HCT116 (cell line): ENCODE data around the gene ABHD17B. TPM values are rescaled to one million over a fixed set of nuclear protein-coding genes. Genes with fewer than 3 reads are reported as not detected.

Source experiments
- ATAC-seq: fragments of 200-7000 bp; cut with Tn5 transposase; 2 replicates; pipeline ENCODE4 v1.9.1; 2020; ENCODE audit warnings: mild to moderate bottlenecking, moderate library complexity
- BruUV-seq: library from RNA; stranded (reverse); fragments of 400-500 nt; replicated peaks from 2 replicates; lab custom pipeline; 2021; lab: Mats Ljungman, UMichigan
- CTCF ChIA-PET: fragments of 300-600 bp; sonication (Branson Sonifier 250); formaldehyde crosslinking; loops from one replicate; lab custom pipeline; 2021; ENCODE audit warnings: antibody characterized with exemption; lab: Charles Lee
- POLR2A ChIA-PET: fragments of 300-600, 350-600 bp; sonication (Branson Sonifier 250); formaldehyde crosslinking; loops from one replicate; lab custom pipeline; 2021; ENCODE audit warnings: antibody characterized with exemption; lab: Charles Lee
- RAD21 ChIA-PET, 2 experiments: fragments of 300-600 bp; sonication (Branson Sonifier 250); formaldehyde crosslinking; loops; one replicate each; lab custom pipeline; 2023; ENCODE audit warnings: low total read pairs in 2 of 2; ENCODE audit not compliant: uncharacterized antibody in 2 of 2, unreplicated experiment in 2 of 2, low non-redundant PET in 1 of 2; lab: Charles Lee
- DNase-seq: peaks from one replicate; pipeline ENCODE4 v3.0.0-alpha.2; 2010; ENCODE audit warnings: low read depth, low spot score
- H2AFZ ChIP-seq: fragments of 200-600 bp; shearing (Covaris generic), sonication (generic); 2 replicates; pipeline ENCODE4 v1.6.1; 2017; ENCODE audit warnings: low read depth, mixed run types, mixed read lengths, antibody characterized with exemption, low read length; ENCODE audit not compliant: poor library complexity, severe bottlenecking
- H3K27ac ChIP-seq: 2 replicates; pipeline ENCODE4 v1.5.1; 2012; ENCODE audit warnings: low read depth, low read length
- H3K27me3 ChIP-seq: fragments of 200-600 bp; sonication (generic); 2 replicates; pipeline ENCODE4 v1.6.1; 2016; ENCODE audit warnings: mixed run types, low read length, mixed read lengths; ENCODE audit not compliant: insufficient read depth
- H3K36me3 ChIP-seq, 2 experiments: fragments of 200-500 bp in 1 of 2; fragments of 200-600 bp in 1 of 2; sonication (Bioruptor generic) in 1 of 2; sonication (generic) in 1 of 2; 2 replicates each; pipeline versions ENCODE4 v1.5.1 to v1.6.1; 2014 to 2016; ENCODE audit warnings: low read length in 2 of 2, inconsistent platforms in 1 of 2, mixed read lengths in 1 of 2, mixed run types in 1 of 2; ENCODE audit not compliant: insufficient read depth in 2 of 2, control insufficient read depth in 1 of 2
- H3K4me1 ChIP-seq, 2 experiments: fragments of 200-600 bp in 1 of 2; sonication (generic) in 1 of 2; 2 replicates each; pipeline versions ENCODE4 v1.5.1 to v1.6.1; 2012 to 2017; ENCODE audit warnings: low read length in 2 of 2, inconsistent platforms in 1 of 2, mild to moderate bottlenecking in 1 of 2, mixed read lengths in 1 of 2, mixed run types in 1 of 2, moderate library complexity in 1 of 2; ENCODE audit not compliant: insufficient read depth in 2 of 2, control insufficient read depth in 1 of 2
- H3K4me2 ChIP-seq: fragments of 200-600 bp; sonication (generic); 2 replicates; pipeline ENCODE4 v1.6.1; 2017; ENCODE audit warnings: mixed run types, low read length, mixed read lengths
- H3K4me3 ChIP-seq, 2 experiments: fragments of 200-600 bp in 1 of 2; sonication (generic) in 1 of 2; replicated peaks in 1 of 2; 2 replicates each; pipeline ENCODE4 v1.5.1; 2011 to 2016; ENCODE audit warnings: low read length in 2 of 2, control low read depth in 1 of 2, low read depth in 1 of 2, mild to moderate bottlenecking in 1 of 2, mixed read lengths in 1 of 2, mixed run types in 1 of 2
- H3K79me2 ChIP-seq: fragments of 200-600 bp; sonication (generic); 2 replicates; pipeline ENCODE4 v1.6.1; 2017; ENCODE audit warnings: mild to moderate bottlenecking, mixed run types, low read length, moderate library complexity, mixed read lengths; ENCODE audit not compliant: insufficient read depth
- H3K9ac ChIP-seq: fragments of 200-600 bp; sonication (generic); 2 replicates; pipeline ENCODE4 v1.6.1; 2016; ENCODE audit warnings: low read length, mixed read lengths
- H3K9me2 ChIP-seq: fragments of 200-600 bp; sonication (generic), shearing (Covaris generic); 2 replicates; pipeline ENCODE4 v1.6.1; 2017; ENCODE audit warnings: mixed run types, mild to moderate bottlenecking, moderate library complexity; ENCODE audit not compliant: insufficient read depth
- H3K9me3 ChIP-seq, 2 experiments: fragments of 200-500 bp in 1 of 2; fragments of 200-600 bp in 1 of 2; sonication (Bioruptor generic) in 1 of 2; sonication (generic) in 1 of 2; 2 replicates each; pipeline ENCODE4 v1.6.1; 2014 to 2017; ENCODE audit warnings: low read length in 2 of 2, mixed read lengths in 2 of 2, inconsistent platforms in 1 of 2, low read depth in 1 of 2, mild to moderate bottlenecking in 1 of 2, mixed run types in 1 of 2, moderate library complexity in 1 of 2; ENCODE audit not compliant: control insufficient read depth in 1 of 2, insufficient read depth in 1 of 2
- H4K20me1 ChIP-seq: fragments of 200-600 bp; sonication (generic), shearing (Covaris generic); 2 replicates; pipeline ENCODE4 v1.6.1; 2017; ENCODE audit warnings: mixed run types, mild to moderate bottlenecking, moderate library complexity; ENCODE audit not compliant: insufficient read depth
- CBX3 ChIP-seq: IDR thresholded peaks from 2 replicates; pipeline ENCODE4 v1.6.1; 2012; ENCODE audit warnings: low read depth
- EGR1 ChIP-seq: IDR thresholded peaks from 2 replicates; pipeline ENCODE4 v1.6.1; 2012; ENCODE audit warnings: low read depth
- ELF1 ChIP-seq: IDR thresholded peaks from 2 replicates; pipeline ENCODE4 v1.6.1; 2012; ENCODE audit warnings: low read depth, borderline replicate concordance
- EZH2phosphoT487 ChIP-seq: fragments of 200-600 bp; IDR thresholded peaks from 2 replicates; pipeline ENCODE4 v1.6.1; 2018; ENCODE audit warnings: antibody characterized with exemption, borderline replicate concordance
- FOSL1 ChIP-seq: IDR thresholded peaks from 2 replicates; pipeline ENCODE4 v1.6.1; 2012; ENCODE audit warnings: low read depth
- POLR2A ChIP-seq: IDR thresholded peaks from 2 replicates; pipeline ENCODE4 v1.7.0; 2011; ENCODE audit warnings: borderline replicate concordance; ENCODE audit not compliant: insufficient read depth, insufficient read length; ENCODE audit errors: extremely low read depth
- POLR2AphosphoS5 ChIP-seq: IDR thresholded peaks from 2 replicates; pipeline ENCODE4 v1.6.1; 2011; ENCODE audit warnings: mild to moderate bottlenecking, low read depth, low read length, moderate library complexity
- RAD21 ChIP-seq: IDR thresholded peaks from 2 replicates; pipeline ENCODE4 v1.6.1; 2012; ENCODE audit warnings: low read depth, mild to moderate bottlenecking
- SP1 ChIP-seq: IDR thresholded peaks from 2 replicates; pipeline ENCODE4 v1.6.1; 2012; ENCODE audit warnings: low read depth
- SRF ChIP-seq: IDR thresholded peaks from 2 replicates; pipeline ENCODE4 v1.6.1; 2012; ENCODE audit warnings: low read depth
- ZFX ChIP-seq: fragments of 450-650 bp; IDR thresholded peaks from 2 replicates; pipeline ENCODE4 v1.6.1; 2017
- ZNF274 ChIP-seq: fragments of 200-500 bp; sonication (Bioruptor generic); IDR thresholded peaks from 2 replicates; pipeline ENCODE4 v1.6.1; 2014; ENCODE audit warnings: mild to moderate bottlenecking, low read depth, low read length, inconsistent platforms
- intact Hi-C: fragments of 100-400 bp; cut with micrococcal nuclease; formaldehyde crosslinking; loops from 2 replicates; pipeline ENCODE4 v1.10.0; 2022
- total RNA-seq: library from RNA; stranded (reverse); gene quantifications from one replicate; pipeline ENCODE4 v1.2.1, GENCODE V29; 2021; ENCODE audit not compliant: unreplicated experiment
- TF ChIP-seq, protein P1 (sequence below): IDR thresholded peaks from 2 replicates; pipeline ENCODE4 v1.6.1; 2012; ENCODE audit warnings: low read depth
- TF ChIP-seq, protein P2 (sequence below), 3 experiments: fragments of 200-600 bp in 1 of 3; sonication (generic) in 1 of 3; IDR thresholded peaks in 2 of 3; conservative IDR thresholded peaks in 1 of 3; 2 replicates each; pipeline ENCODE4 v1.5.1; 2012 to 2017; ENCODE audit warnings: low read depth in 2 of 3, low read length in 2 of 3, antibody characterized with exemption in 1 of 3, borderline replicate concordance in 1 of 3, control low read depth in 1 of 3, mild to moderate bottlenecking in 1 of 3, mixed read lengths in 1 of 3, mixed run types in 1 of 3, moderate library complexity in 1 of 3; ENCODE audit not compliant: insufficient read depth in 1 of 3
- TF ChIP-seq, protein P3 (sequence below): IDR thresholded peaks from 2 replicates; pipeline ENCODE4 v1.6.1; 2012
- TF ChIP-seq, protein P4 (sequence below): IDR thresholded peaks from 2 replicates; pipeline ENCODE4 v1.6.1; 2012
- TF ChIP-seq, protein P5 (sequence below): IDR thresholded peaks from 2 replicates; pipeline ENCODE4 v1.6.1; 2011; ENCODE audit warnings: mild to moderate bottlenecking, low read length, moderate library complexity; ENCODE audit not compliant: insufficient replicate concordance; ENCODE audit errors: extremely low read depth

ABHD17B gene
- total RNA-seq, 1 experiment from 2014 or later, result 17.0 TPM

DNA sequence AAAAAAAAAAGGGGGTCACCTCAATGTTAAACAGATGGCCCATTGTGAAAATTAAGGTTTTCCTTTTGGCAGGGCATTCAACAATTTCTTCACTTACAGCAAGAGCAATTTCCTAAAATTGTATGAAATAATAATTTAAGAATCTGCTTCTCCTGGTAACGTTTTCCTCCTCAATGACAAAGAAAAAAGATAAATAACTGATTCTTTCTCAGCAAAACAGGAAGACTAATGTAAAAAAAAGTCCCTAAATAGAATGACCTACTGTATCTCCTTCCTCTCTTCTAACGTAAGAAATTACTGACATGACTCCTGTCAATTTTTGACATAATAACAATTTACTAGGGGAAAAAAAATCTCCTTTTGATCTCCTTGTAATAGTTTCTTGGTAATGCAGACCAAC is 25.5 kb downstream of the ABHD17B start:
- POLR2A ChIA-PET, result no interaction called here
- Histone ChIP-seq H3K9me2 (no peaks in the 10 kb centered on the region), H3K4me3 (no peak overlapping the region), H3K9ac (no peak overlapping the region), H4K20me1 (no peaks in the 10 kb centered on the region), H3K9me3 (peaks cover 6 to 17% of the 10 kb centered on the region in 2 experiments; a peak in 3 of 4 replicates), H3K79me2 (peaks cover 91% of the 10 kb centered on the region), H3K4me2 (no peak overlapping the region), H2AFZ (no peak overlapping the region), H3K36me3 (no peaks in the 10 kb centered on the region), H3K27me3 (no peaks in the 10 kb centered on the region), H3K4me1 (no peaks in the 10 kb centered on the region), H3K27ac (no peak overlapping the region)
- TF ChIP-seq POLR2AphosphoS5, result no peak
- no peak for TF ChIP-seq SRF
- no peak for TF ChIP-seq POLR2A
- TF ChIP-seq ZFX, result no peak
- TF ChIP-seq SP1, result no peak
- TF ChIP-seq EGR1, result no peak
- TF ChIP-seq, protein P1, sequence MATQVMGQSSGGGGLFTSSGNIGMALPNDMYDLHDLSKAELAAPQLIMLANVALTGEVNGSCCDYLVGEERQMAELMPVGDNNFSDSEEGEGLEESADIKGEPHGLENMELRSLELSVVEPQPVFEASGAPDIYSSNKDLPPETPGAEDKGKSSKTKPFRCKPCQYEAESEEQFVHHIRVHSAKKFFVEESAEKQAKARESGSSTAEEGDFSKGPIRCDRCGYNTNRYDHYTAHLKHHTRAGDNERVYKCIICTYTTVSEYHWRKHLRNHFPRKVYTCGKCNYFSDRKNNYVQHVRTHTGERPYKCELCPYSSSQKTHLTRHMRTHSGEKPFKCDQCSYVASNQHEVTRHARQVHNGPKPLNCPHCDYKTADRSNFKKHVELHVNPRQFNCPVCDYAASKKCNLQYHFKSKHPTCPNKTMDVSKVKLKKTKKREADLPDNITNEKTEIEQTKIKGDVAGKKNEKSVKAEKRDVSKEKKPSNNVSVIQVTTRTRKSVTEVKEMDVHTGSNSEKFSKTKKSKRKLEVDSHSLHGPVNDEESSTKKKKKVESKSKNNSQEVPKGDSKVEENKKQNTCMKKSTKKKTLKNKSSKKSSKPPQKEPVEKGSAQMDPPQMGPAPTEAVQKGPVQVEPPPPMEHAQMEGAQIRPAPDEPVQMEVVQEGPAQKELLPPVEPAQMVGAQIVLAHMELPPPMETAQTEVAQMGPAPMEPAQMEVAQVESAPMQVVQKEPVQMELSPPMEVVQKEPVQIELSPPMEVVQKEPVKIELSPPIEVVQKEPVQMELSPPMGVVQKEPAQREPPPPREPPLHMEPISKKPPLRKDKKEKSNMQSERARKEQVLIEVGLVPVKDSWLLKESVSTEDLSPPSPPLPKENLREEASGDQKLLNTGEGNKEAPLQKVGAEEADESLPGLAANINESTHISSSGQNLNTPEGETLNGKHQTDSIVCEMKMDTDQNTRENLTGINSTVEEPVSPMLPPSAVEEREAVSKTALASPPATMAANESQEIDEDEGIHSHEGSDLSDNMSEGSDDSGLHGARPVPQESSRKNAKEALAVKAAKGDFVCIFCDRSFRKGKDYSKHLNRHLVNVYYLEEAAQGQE, result no peak
- TF ChIP-seq EZH2phosphoT487, result no peak
- TF ChIP-seq CBX3, result no peak
- TF ChIP-seq ZNF274, result no peak
- TF ChIP-seq, protein P2, sequence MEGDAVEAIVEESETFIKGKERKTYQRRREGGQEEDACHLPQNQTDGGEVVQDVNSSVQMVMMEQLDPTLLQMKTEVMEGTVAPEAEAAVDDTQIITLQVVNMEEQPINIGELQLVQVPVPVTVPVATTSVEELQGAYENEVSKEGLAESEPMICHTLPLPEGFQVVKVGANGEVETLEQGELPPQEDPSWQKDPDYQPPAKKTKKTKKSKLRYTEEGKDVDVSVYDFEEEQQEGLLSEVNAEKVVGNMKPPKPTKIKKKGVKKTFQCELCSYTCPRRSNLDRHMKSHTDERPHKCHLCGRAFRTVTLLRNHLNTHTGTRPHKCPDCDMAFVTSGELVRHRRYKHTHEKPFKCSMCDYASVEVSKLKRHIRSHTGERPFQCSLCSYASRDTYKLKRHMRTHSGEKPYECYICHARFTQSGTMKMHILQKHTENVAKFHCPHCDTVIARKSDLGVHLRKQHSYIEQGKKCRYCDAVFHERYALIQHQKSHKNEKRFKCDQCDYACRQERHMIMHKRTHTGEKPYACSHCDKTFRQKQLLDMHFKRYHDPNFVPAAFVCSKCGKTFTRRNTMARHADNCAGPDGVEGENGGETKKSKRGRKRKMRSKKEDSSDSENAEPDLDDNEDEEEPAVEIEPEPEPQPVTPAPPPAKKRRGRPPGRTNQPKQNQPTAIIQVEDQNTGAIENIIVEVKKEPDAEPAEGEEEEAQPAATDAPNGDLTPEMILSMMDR (IDR thresholded peaks at IDR 0.05 in 2 of 3, conservative IDR thresholded peaks at IDR 0.05 in 1 of 3; ENCODE audit: borderline replicate concordance in 1 of 3, insufficient read depth in 1 of 3, low read depth in 2 of 3, low read length in 2 of 3), result no peak
- TF ChIP-seq, protein P3, sequence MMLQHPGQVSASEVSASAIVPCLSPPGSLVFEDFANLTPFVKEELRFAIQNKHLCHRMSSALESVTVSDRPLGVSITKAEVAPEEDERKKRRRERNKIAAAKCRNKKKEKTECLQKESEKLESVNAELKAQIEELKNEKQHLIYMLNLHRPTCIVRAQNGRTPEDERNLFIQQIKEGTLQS, result no peak
- no peak for TF ChIP-seq ELF1
- TF ChIP-seq, protein P4, sequence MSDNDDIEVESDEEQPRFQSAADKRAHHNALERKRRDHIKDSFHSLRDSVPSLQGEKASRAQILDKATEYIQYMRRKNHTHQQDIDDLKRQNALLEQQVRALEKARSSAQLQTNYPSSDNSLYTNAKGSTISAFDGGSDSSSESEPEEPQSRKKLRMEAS, result no peak
- TF ChIP-seq, protein P5, sequence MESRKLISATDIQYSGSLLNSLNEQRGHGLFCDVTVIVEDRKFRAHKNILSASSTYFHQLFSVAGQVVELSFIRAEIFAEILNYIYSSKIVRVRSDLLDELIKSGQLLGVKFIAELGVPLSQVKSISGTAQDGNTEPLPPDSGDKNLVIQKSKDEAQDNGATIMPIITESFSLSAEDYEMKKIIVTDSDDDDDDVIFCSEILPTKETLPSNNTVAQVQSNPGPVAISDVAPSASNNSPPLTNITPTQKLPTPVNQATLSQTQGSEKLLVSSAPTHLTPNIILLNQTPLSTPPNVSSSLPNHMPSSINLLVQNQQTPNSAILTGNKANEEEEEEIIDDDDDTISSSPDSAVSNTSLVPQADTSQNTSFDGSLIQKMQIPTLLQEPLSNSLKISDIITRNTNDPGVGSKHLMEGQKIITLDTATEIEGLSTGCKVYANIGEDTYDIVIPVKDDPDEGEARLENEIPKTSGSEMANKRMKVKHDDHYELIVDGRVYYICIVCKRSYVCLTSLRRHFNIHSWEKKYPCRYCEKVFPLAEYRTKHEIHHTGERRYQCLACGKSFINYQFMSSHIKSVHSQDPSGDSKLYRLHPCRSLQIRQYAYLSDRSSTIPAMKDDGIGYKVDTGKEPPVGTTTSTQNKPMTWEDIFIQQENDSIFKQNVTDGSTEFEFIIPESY, result no peak
- no peak for TF ChIP-seq FOSL1
- TF ChIP-seq RAD21, result no peak
- intact Hi-C loops, result no loop called here
- CTCF ChIA-PET, result no interaction called here
- RAD21 ChIA-PET, result no interaction called here
- no TSS peak for BruUV-seq
- ATAC-seq, result no peak
- DNase-seq, result no peak
